ENCODE results near the gene SLC25A53.

DNA sequence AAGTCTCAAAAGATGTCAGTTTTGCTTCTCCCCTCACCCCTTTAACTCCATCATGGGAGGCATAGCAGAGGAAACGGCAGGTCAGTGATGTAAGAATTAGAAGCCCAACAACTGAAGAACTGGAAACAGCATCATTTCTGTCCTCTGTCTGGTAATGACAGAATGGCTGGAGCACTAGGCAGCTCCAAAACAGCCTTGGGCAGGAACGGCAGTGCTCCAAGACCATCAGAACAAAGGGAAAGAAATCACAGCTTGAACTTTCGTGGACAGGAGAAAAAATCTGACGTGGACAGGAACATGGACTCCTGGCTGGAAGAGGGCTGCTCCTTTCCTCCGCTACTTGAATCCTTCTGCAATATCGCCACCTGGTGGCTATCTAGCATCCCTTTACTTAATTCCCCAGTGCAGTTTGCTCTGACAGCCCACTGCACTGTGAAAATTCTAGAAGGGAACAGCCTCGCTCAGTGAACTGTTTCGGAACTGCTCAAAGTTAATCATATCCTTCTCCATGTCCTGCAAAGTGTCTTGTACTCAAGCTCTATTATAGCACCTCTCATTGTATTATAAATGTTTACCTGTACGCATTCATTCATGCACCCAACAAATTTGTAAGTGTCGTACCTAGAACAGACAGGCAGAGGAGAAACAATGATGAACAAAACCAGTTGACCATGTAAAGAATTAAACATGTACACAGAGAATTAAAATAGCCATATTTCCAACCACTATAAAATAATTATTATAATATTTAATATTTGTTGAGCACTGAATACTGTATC is 20.4 kb downstream of the SLC25A53 start:
- TF ChIP-seq, protein P1, sequence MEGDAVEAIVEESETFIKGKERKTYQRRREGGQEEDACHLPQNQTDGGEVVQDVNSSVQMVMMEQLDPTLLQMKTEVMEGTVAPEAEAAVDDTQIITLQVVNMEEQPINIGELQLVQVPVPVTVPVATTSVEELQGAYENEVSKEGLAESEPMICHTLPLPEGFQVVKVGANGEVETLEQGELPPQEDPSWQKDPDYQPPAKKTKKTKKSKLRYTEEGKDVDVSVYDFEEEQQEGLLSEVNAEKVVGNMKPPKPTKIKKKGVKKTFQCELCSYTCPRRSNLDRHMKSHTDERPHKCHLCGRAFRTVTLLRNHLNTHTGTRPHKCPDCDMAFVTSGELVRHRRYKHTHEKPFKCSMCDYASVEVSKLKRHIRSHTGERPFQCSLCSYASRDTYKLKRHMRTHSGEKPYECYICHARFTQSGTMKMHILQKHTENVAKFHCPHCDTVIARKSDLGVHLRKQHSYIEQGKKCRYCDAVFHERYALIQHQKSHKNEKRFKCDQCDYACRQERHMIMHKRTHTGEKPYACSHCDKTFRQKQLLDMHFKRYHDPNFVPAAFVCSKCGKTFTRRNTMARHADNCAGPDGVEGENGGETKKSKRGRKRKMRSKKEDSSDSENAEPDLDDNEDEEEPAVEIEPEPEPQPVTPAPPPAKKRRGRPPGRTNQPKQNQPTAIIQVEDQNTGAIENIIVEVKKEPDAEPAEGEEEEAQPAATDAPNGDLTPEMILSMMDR (IDR thresholded peaks at IDR 0.05) = peak; percentile 46 to 63 (median 53)
- no peak for TF ChIP-seq POLR2A (IDR thresholded peaks at IDR 0.05)

Data from testis (tissue), 2 donors.